ENCODE results near the gene MTMR1.

The MTMR1 gene

GRCh38 chrX:150704030-150704613, 10.9 kb downstream of the MTMR1 start:
- no peak for TF ChIP-seq GATA1 (IDR thresholded peaks at IDR 0.05; ENCODE audit: low read depth, low read length)
- TF ChIP-seq POLR2A (IDR thresholded peaks at IDR 0.05; ENCODE audit: low read length) = no peak
- DNase-seq = no peak

- TF ChIP-seq GATA1 (IDR thresholded peaks at IDR 0.05; ENCODE audit: low read depth, low read length) (no peak), POLR2A (IDR thresholded peaks at IDR 0.05; ENCODE audit: low read length) (no peak)
- DNase-seq = no peak
Measured at GRCh38 chrX:150712619-150713018, 19.4 kb downstream of the MTMR1 start.

DNA sequence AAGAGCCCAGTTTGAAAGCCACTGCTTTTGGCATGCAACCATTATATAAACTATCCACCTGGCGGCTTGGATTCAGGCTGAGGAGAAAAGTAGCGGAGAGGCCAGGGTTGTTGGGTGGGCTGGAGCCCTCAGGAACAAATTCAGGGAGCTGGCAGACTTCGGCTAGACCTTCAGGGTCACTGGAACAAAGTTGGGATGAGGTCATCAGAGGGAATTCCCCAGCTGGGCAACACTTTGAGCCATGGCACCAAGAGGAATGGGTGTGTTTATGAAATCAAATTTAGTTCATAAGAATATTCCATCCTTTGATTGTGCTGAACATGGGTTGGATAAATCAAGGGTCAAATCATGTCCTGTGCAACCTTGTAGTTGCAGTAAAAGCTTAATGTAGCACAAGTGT, 22.0 kb downstream of the MTMR1 start:
- DNase-seq = no peak
- TF ChIP-seq GATA1 (IDR thresholded peaks at IDR 0.05; ENCODE audit: low read depth, low read length) = no peak
- TF ChIP-seq POLR2A (IDR thresholded peaks at IDR 0.05; ENCODE audit: low read length) = no peak

GRCh38 chrX:150719621-150720020, 26.4 kb downstream of the MTMR1 start:
- no peak for DNase-seq
- TF ChIP-seq POLR2A (IDR thresholded peaks at IDR 0.05; ENCODE audit: low read length) (no peak), GATA1 (IDR thresholded peaks at IDR 0.05; ENCODE audit: low read depth, low read length) (no peak)

GRCh38 chrX:150729956-150730355, 36.8 kb downstream of the MTMR1 start:
- TF ChIP-seq GATA1 (IDR thresholded peaks at IDR 0.05; ENCODE audit: low read depth, low read length) = no peak
- TF ChIP-seq POLR2A (IDR thresholded peaks at IDR 0.05; ENCODE audit: low read length) = no peak
- DNase-seq = no peak

DNA sequence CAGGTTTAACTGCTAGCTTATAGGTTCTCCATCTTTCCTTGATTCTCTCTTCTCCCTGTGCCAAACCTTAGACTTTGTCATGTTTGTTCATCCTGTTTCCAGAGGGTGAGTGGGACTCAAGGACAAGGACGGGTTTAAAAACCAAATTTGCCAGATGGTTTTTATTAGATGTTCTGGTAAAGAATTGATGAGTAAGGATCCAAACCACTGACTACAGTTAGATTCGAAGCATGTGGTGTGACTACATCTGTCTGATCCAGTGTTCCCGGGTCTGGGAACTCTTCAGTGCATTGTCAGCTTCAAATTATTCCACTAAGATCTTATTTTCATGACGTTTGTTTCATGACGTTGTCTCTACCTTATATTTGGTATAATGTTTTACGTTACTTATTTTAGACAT, 37.5 kb downstream of the MTMR1 start:
- TF ChIP-seq POLR2A (IDR thresholded peaks at IDR 0.05; ENCODE audit: low read length) = no peak
- no peak for TF ChIP-seq GATA1 (IDR thresholded peaks at IDR 0.05; ENCODE audit: low read depth, low read length)
- DNase-seq = no peak

DNA sequence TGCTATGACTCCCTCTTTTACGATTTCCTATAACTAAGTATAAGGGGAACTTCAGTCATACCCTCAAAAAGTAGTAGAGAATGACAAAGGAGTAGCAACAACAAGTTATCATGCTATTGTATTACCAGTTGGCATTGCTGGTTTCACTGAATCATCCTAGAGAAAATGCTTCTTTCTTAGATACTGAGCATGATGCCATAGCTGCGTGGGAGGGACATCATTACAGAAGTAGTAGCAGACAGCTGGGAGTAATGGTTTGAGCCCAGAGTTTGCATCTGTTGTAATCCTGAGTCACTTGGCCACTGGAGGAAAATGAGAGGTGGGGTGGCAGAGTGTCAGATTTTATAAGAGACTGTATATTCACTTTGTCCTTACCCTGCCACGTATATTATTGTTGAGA, 38.6 kb downstream of the MTMR1 start:
- TF ChIP-seq POLR2A (IDR thresholded peaks at IDR 0.05; ENCODE audit: low read length) (no peak), GATA1 (IDR thresholded peaks at IDR 0.05; ENCODE audit: low read depth, low read length) (no peak)
- no peak for DNase-seq

- no peak for DNase-seq
- no peak for TF ChIP-seq GATA1 (IDR thresholded peaks at IDR 0.05; ENCODE audit: low read depth, low read length)
Measured at GRCh38 chrX:150736475-150736874, 43.3 kb downstream of the MTMR1 start.

DNA sequence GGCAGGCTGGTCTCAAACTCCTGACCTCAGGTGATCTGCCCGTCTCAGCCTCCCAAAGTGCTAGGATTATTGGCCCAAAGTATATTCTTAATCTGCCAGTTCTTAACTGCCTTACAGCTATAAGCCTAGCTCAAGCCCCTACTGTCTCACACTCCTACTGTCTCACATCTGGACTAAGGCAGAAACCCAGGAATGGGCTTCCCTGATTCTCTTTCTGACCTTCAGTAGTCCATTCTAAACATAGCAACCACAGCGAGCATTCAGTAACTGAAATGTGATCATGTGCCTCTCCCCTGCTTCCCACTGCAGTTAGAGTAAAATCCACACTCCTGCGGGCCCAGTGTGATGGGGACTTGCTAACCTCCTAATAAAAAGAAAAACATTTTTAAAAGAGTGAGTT, 58.9 kb downstream of the MTMR1 start:
- TF ChIP-seq GATA1 (IDR thresholded peaks at IDR 0.05; ENCODE audit: low read depth, low read length) (no peak), POLR2A (IDR thresholded peaks at IDR 0.05; ENCODE audit: low read length) (no peak)
- DNase-seq = no peak

DNA sequence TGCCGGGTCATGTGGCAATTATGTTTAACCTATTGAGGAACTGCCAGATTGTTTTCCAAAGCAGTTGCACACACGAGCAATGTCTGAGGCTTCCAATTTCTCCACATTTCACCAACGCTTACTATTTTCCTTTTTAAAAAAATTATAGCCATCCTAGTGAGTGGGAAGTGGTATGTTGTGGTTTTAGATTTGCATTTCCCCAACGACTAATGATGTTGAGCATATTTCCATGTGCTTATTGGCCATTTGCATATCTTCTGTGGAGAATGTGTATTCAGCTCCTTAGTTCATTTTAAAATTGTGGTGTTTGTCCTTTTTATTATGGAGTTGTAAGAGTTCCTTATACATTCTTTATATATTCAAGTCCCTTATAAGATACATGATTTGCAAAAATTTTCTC, 60.2 kb downstream of the MTMR1 start:
- TF ChIP-seq POLR2A (IDR thresholded peaks at IDR 0.05; ENCODE audit: low read length) = no peak
- TF ChIP-seq GATA1 (IDR thresholded peaks at IDR 0.05; ENCODE audit: low read depth, low read length) = no peak
- no peak for DNase-seq

- TF ChIP-seq POLR2A (IDR thresholded peaks at IDR 0.05; ENCODE audit: low read length) (no peak), GATA1 (IDR thresholded peaks at IDR 0.05; ENCODE audit: low read depth, low read length) (no peak)
- no peak for DNase-seq
Measured at GRCh38 chrX:150753968-150754367, 60.8 kb downstream of the MTMR1 start.

DNA sequence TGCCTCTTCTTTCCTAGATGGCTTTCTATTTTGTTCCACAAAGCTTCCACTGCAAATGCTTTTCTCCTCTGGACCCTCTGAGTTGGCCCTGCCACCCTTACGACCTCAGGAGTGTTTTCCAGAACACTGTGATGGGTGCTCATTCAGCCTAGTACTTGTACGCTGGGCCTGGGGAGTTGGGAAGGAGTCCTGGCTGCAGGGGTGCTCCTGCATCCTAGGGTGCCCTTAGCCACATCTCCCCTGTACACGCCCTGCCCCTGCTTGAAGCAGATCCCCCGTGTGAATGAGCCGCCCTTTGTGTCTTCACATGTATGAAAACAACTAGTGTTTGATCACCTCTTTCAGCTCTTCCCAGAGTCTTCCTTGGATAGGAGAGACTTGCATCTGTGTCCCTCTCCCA, 64.2 kb downstream of the MTMR1 start:
- TF ChIP-seq GATA1 (IDR thresholded peaks at IDR 0.05; ENCODE audit: low read depth, low read length) = no peak
- no peak for DNase-seq

DNA sequence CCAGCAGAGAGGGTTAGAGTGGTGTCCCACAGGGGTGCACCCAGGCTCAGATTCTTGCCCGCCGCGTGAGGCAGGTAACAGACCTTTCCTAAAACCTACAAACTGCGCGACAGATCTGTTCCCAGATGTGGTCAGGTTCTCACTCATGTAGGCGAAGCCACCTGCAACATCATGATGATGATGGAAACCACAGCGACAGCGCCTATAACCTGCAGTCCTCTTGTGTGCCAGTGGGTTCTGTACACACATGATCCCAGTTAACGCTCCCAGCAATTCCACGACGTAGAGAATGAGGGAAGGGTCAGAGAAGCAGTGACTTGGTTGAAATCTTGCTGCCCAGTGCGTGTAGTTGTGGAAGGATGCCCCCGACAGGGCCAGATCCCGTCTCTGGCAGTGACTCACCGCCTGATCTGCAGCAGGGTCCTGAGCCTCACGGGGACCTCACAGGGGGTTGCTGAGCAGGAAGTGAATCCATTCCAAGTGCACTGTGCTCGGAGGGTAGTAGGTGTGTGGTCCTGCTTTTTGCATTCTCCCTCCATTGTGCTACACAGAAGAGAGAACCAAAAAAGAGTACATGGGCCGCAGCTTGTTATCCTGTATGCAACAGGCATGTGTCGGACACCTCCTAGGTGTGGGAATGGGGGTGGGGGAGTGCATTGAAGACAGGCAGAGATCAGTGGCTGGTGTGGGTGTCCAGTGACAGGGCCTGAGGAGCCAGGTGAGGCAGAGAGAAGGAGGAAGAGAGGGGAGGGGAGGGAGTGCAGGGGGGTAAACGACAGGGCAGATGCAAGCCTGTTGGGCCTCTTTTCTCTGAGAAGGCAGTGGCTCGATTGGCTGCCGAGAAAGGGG, 66.6 kb downstream of the MTMR1 start:
- no peak for DNase-seq
- TF ChIP-seq GATA1 (IDR thresholded peaks at IDR 0.05; ENCODE audit: low read depth, low read length) (no peak), POLR2A (IDR thresholded peaks at IDR 0.05; ENCODE audit: low read length) (no peak)

- no peak for TF ChIP-seq GATA1 (IDR thresholded peaks at IDR 0.05; ENCODE audit: low read depth, low read length)
- no peak for TF ChIP-seq POLR2A (IDR thresholded peaks at IDR 0.05; ENCODE audit: low read length)
- DNase-seq = no peak
Measured at GRCh38 chrX:150761176-150761818, 68.1 kb downstream of the MTMR1 start.

DNA sequence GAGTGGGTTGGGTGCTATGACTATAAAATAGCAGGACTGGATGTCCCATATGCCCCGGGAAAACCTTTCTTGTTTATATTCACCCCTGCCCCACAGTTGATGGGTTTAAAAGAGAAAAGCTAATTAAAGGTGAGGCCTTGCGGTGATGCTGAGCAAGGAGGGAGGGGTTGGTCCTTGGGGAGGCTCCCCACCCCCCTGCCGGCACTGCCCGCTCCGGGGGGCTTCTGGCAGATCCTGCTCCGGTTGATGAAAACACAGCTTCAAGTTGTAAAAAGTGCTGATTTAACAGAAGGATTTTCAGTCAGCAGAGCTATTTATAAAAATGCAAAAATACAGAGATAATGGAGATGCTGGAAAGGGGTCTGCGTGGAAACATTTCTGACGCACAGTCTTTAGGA, 68.6 kb downstream of the MTMR1 start:
- no peak for DNase-seq
- no peak for TF ChIP-seq GATA1 (IDR thresholded peaks at IDR 0.05; ENCODE audit: low read depth, low read length)
- TF ChIP-seq POLR2A (IDR thresholded peaks at IDR 0.05; ENCODE audit: low read length) = no peak

Data from erythroblast (primary cell).